OCI-LY7 (cell line): ENCODE data around the gene AMIGO2. TPM values are rescaled to one million over a fixed set of nuclear protein-coding genes. Genes with fewer than 3 reads are reported as not detected.

Experiments
- BruUV-seq: library from RNA; stranded (reverse); fragments of 400-500 nt; replicated peaks from 2 replicates; lab custom pipeline; 2021; lab: Mats Ljungman, UMichigan
- CTCF ChIA-PET: fragments of 300-600 bp; sonication (Branson Sonifier 250); formaldehyde crosslinking; loops from one replicate; lab custom pipeline; 2022; ENCODE audit warnings: antibody characterized with exemption; ENCODE audit not compliant: unreplicated experiment; lab: Charles Lee
- POLR2A ChIA-PET: fragments of 300-600 bp; sonication (Branson Sonifier 250); formaldehyde crosslinking; loops from one replicate; lab custom pipeline; 2022; ENCODE audit warnings: antibody characterized with exemption; lab: Charles Lee
- DNase-seq: peaks from one replicate; pipeline ENCODE4 v3.0.0-alpha.2; 2015; ENCODE audit warnings: low spot score
- H2AFZ ChIP-seq: fragments of 200-600 bp; sonication (generic), shearing (Covaris generic); 2 replicates; pipeline ENCODE4 v1.6.1; 2014; ENCODE audit warnings: mild to moderate bottlenecking, antibody characterized with exemption, low read length, moderate library complexity
- H3K27ac ChIP-seq: fragments of 200-600 bp; sonication (generic); 2 replicates; pipeline ENCODE4 v1.5.1; 2014; ENCODE audit warnings: mixed run types, low read depth, mild to moderate bottlenecking, moderate library complexity, low read length, inconsistent platforms; ENCODE audit not compliant: poor library complexity, severe bottlenecking
- H3K36me3 ChIP-seq: fragments of 200-600 bp; sonication (generic); 2 replicates; pipeline ENCODE4 v1.6.1; 2014; ENCODE audit warnings: mild to moderate bottlenecking, antibody characterized with exemption, low read length, moderate library complexity, mixed read lengths; ENCODE audit not compliant: insufficient read depth
- H3K4me1 ChIP-seq: fragments of 200-600 bp; sonication (generic); 2 replicates; pipeline ENCODE4 v1.5.1; 2014; ENCODE audit warnings: mild to moderate bottlenecking, low read length; ENCODE audit not compliant: insufficient read depth, poor library complexity, severe bottlenecking
- H3K4me2 ChIP-seq: fragments of 200-600 bp; sonication (generic); 2 replicates; pipeline ENCODE4 v1.6.1; 2014; ENCODE audit warnings: mild to moderate bottlenecking, low read length
- H3K4me3 ChIP-seq: fragments of 200-600 bp; sonication (generic); 2 replicates; pipeline ENCODE4 v1.5.1; 2014; ENCODE audit warnings: mild to moderate bottlenecking, low read depth, low read length; ENCODE audit not compliant: poor library complexity, severe bottlenecking
- H3K79me2 ChIP-seq: fragments of 200-600 bp; sonication (generic); 2 replicates; pipeline ENCODE4 v1.6.1; 2016; ENCODE audit warnings: low read depth, mild to moderate bottlenecking, low read length, moderate library complexity, mixed read lengths; ENCODE audit not compliant: insufficient read depth
- H3K9me2 ChIP-seq: fragments of 200-600 bp; sonication (generic); 2 replicates; pipeline ENCODE4 v1.6.1; 2016; ENCODE audit warnings: mild to moderate bottlenecking, low read length, mixed read lengths; ENCODE audit not compliant: insufficient read depth
- H3K9me3 ChIP-seq: fragments of 200-600 bp; sonication (generic); 2 replicates; pipeline ENCODE4 v1.6.1; 2014; ENCODE audit warnings: mild to moderate bottlenecking, mixed run types, low read length, mixed read lengths
- H4K20me1 ChIP-seq: fragments of 200-600 bp; sonication (generic); 2 replicates; pipeline ENCODE4 v1.6.1; 2014; ENCODE audit warnings: mild to moderate bottlenecking, antibody characterized with exemption, low read length, moderate library complexity, mixed read lengths; ENCODE audit not compliant: insufficient read depth
- EZH2phosphoT487 ChIP-seq: fragments of 200-600 bp; sonication (generic); IDR thresholded peaks from 2 replicates; pipeline ENCODE4 v1.6.1; 2018; ENCODE audit warnings: low read depth, borderline replicate concordance, mild to moderate bottlenecking, mixed run types, antibody characterized with exemption, low read length, moderate library complexity, mixed read lengths
- intact Hi-C: fragments of 100-400 bp; cut with micrococcal nuclease; formaldehyde crosslinking; loops from one replicate; pipeline ENCODE4 v1.10.0; 2022; ENCODE audit not compliant: unreplicated experiment
- total RNA-seq, 2 experiments: library from RNA; depleted of rRNA in 1 of 2; stranded (reverse); fragments of >200 nt in 1 of 2; shearing (Covaris generic) in 1 of 2; gene quantifications; 2 replicates each; pipeline ENCODE4 v1.2.3, GENCODE V29; 2014 to 2022
- TF ChIP-seq, protein P1 (sequence below): fragments of 200-600 bp; sonication (generic); conservative IDR thresholded peaks from 2 replicates; pipeline ENCODE4 v1.5.1; 2014; ENCODE audit warnings: mild to moderate bottlenecking, antibody characterized with exemption, low read length, moderate library complexity, mixed read lengths

The AMIGO2 gene
- total RNA-seq, 2 experiments from 2014 or later, result not detected

DNA sequence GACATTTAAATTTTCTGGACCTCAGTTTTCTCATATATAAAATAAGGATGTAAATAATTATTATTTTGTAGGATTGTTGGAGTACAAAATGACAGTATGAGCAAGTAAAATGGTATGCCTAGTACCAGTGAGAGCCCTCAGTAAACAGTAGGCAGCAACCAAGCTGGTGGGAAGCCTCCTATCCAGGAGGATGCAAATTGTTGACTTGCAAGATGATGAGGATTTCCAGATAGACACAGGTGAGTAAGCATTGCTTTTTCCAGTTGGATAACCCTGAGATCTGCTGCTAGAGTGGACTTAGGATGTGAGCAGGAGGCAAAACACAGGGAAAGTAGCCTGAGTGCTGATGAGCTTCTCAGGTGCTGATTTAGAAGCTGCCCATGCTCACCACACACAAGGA, 28.2 kb upstream of the AMIGO2 start:
- POLR2A ChIA-PET, result no interaction called here
- no peaks in the 10 kb centered on the region for H3K9me2 ChIP-seq
- no peaks in the 10 kb centered on the region for H3K79me2 ChIP-seq
- no peak overlapping the region for H3K27ac ChIP-seq
- TF ChIP-seq, protein P1, sequence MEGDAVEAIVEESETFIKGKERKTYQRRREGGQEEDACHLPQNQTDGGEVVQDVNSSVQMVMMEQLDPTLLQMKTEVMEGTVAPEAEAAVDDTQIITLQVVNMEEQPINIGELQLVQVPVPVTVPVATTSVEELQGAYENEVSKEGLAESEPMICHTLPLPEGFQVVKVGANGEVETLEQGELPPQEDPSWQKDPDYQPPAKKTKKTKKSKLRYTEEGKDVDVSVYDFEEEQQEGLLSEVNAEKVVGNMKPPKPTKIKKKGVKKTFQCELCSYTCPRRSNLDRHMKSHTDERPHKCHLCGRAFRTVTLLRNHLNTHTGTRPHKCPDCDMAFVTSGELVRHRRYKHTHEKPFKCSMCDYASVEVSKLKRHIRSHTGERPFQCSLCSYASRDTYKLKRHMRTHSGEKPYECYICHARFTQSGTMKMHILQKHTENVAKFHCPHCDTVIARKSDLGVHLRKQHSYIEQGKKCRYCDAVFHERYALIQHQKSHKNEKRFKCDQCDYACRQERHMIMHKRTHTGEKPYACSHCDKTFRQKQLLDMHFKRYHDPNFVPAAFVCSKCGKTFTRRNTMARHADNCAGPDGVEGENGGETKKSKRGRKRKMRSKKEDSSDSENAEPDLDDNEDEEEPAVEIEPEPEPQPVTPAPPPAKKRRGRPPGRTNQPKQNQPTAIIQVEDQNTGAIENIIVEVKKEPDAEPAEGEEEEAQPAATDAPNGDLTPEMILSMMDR, result no peak
- TF ChIP-seq EZH2phosphoT487, result no peak
- intact Hi-C loops, result no loop called here
- BruUV-seq, result no TSS peak
- DNase-seq, result no peak
- no peaks in the 10 kb centered on the region for H3K9me3 ChIP-seq
- H3K4me1 ChIP-seq, result no peaks in the 10 kb centered on the region
- CTCF ChIA-PET, result no interaction called here
- H3K36me3 ChIP-seq, result no peaks in the 10 kb centered on the region
- no peak overlapping the region for H2AFZ ChIP-seq
- H4K20me1 ChIP-seq, result no peaks in the 10 kb centered on the region
- no peak overlapping the region for H3K4me2 ChIP-seq
- no peak overlapping the region for H3K4me3 ChIP-seq

DNA sequence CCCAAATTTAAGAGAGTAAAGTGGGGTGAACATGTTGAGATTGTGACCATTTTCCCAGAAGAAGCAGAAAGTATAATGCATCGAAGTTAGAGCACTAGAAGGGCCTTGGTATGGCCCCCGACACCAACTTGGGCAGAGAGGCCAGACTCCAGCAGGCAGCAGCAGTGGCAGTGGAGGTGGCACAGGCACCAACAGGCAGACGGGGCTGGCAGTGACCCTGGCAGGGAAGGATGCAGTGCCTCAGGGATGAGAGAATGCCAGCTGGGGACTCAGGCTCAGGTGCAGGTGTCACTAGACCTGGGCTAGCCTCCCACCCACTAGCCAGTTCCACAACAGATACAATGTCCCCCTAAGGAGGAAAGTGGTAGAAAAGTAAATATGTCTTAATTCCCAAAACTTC, 27.7 kb upstream of the AMIGO2 start:
- no peak for DNase-seq
- Histone ChIP-seq H3K9me2 (no peaks in the 10 kb centered on the region), H3K36me3 (no peaks in the 10 kb centered on the region), H3K4me3 (no peak overlapping the region), H4K20me1 (no peaks in the 10 kb centered on the region), H2AFZ (no peak overlapping the region), H3K4me1 (no peaks in the 10 kb centered on the region), H3K79me2 (no peaks in the 10 kb centered on the region), H3K27ac (no peak overlapping the region), H3K9me3 (no peaks in the 10 kb centered on the region), H3K4me2 (no peak overlapping the region)
- TF ChIP-seq EZH2phosphoT487, result no peak
- TF ChIP-seq, protein P1, result no peak
- no TSS peak for BruUV-seq
- intact Hi-C loops, result no loop called here
- POLR2A ChIA-PET, result no interaction called here
- CTCF ChIA-PET, result no interaction called here

DNA sequence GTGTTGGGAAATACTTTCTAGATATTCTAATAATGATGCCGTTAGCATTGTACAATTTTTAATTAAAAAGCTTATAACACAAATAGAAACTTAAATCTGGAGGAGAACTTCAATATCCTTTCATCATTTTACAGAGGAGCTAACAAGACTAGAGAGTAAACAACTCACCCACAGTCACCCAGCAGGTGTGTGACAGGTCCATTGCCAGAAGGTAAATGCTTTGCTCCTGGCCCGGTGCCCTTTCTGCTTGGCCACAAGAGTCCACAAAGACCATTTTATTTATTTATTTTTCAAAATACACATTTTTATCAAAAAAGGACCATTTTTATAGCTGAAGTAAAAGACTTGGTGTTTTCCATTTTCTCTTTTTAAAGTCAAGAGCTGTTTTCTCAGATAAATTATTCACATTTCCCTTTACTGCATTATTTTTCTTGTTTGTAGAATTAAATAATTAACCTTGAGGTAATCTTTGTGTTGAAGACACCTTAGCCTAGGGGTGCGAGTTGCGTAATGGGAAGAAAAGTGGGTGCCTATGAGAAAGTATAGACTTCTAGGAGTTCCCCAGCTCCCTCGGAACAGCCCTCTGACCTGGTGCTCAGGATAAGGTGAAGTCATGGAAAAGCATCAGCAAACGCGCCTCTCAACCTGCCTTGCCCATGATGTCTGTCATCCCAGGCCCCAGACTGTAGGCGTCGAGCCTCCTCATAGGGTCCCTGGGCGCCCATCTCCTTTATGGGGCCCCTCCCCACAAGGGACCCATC, 26.3 kb upstream of the AMIGO2 start:
- TF ChIP-seq, protein P1, result no peak
- no peak for TF ChIP-seq EZH2phosphoT487
- Histone ChIP-seq H3K9me2 (no peaks in the 10 kb centered on the region), H3K79me2 (no peaks in the 10 kb centered on the region), H3K4me3 (no peak overlapping the region), H3K4me1 (no peaks in the 10 kb centered on the region), H2AFZ (no peak overlapping the region), H3K9me3 (no peaks in the 10 kb centered on the region), H3K4me2 (no peak overlapping the region), H3K36me3 (no peaks in the 10 kb centered on the region), H3K27ac (no peak overlapping the region), H4K20me1 (no peaks in the 10 kb centered on the region)
- DNase-seq, result no peak
- BruUV-seq, result no TSS peak
- CTCF ChIA-PET, result no interaction called here
- intact Hi-C loops, result no loop called here
- POLR2A ChIA-PET, result interaction anchor here (0.5 to 1.1 kb wide), 3 partner anchors 295 to 587 kb away, joined by 3 to 6 read pairs (median 4); no protein-coding TSS in a partner anchor
